OCI-LY3 (cell line): ENCODE data around the gene SFXN2.

Experiments
- H2AFZ ChIP-seq: fragments of 200-600, 300-600 bp; shearing (Covaris generic); 2 replicates; pipeline ENCODE4 v1.6.0; 2014; ENCODE audit warnings: antibody characterized with exemption, low read depth, low read length
- H3K27ac ChIP-seq: fragments of 200-600, 300-600 bp; sonication (generic); 2 replicates; pipeline ENCODE4 v1.5.1; 2014; ENCODE audit warnings: mild to moderate bottlenecking, low read length, moderate library complexity, mixed read lengths
- H3K27me3 ChIP-seq: fragments of 200-600, 300-600 bp; sonication (generic); 2 replicates; pipeline ENCODE4 v1.6.1; 2014; ENCODE audit warnings: low read depth, low read length, mixed read lengths
- H3K36me3 ChIP-seq: fragments of 200-600, 300-600 bp; sonication (generic); replicated peaks from 2 replicates; pipeline ENCODE3; 2014; ENCODE audit warnings: low read depth, low read length, mixed read lengths
- H3K4me1 ChIP-seq: fragments of 300-600, 200-600 bp; sonication (generic); 2 replicates; pipeline ENCODE4 v1.6.1; 2014; ENCODE audit warnings: low read length, mixed read lengths
- H3K4me2 ChIP-seq: fragments of 200-600, 300-600 bp; sonication (generic); 2 replicates; pipeline ENCODE4 v1.6.1; 2014; ENCODE audit warnings: low read length, mixed read lengths
- H3K4me3 ChIP-seq: fragments of 300-600, 200-600 bp; sonication (generic); 2 replicates; pipeline ENCODE4 v1.5.1; 2014; ENCODE audit warnings: antibody characterized with exemption, mild to moderate bottlenecking, low read length, moderate library complexity
- H3K79me2 ChIP-seq: fragments of 300-600, 200-600 bp; shearing (Covaris generic); 2 replicates; pipeline ENCODE4 v1.6.1; 2014; ENCODE audit warnings: mild to moderate bottlenecking, low read length, mixed read lengths
- H3K9ac ChIP-seq: fragments of 300-600, 200-600 bp; shearing (Covaris generic); 2 replicates; pipeline ENCODE4 v1.6.0; 2014; ENCODE audit warnings: mild to moderate bottlenecking, low read length, moderate library complexity
- H3K9me3 ChIP-seq: fragments of 200-600, 300-600 bp; shearing (Covaris generic); 2 replicates; pipeline ENCODE4 v1.6.1; 2014; ENCODE audit warnings: low read length, mixed read lengths; ENCODE audit not compliant: insufficient read depth
- H4K20me1 ChIP-seq: fragments of 200-600, 300-600 bp; sonication (generic); 2 replicates; pipeline ENCODE4 v1.6.1; 2016; ENCODE audit warnings: low read length, mixed read lengths; ENCODE audit not compliant: insufficient read depth
- CTCF ChIP-seq: fragments of 200-600, 300-600 bp; sonication (generic); IDR thresholded peaks from 2 replicates; pipeline ENCODE4 v1.5.1; 2014; ENCODE audit warnings: antibody characterized with exemption, low read length, low read depth
- EZH2phosphoT487 ChIP-seq: fragments of 200-600 bp; shearing (Covaris generic); IDR thresholded peaks from 2 replicates; pipeline ENCODE4 v1.6.1; 2018; ENCODE audit warnings: antibody characterized with exemption, mixed run types, low read depth

Gene SFXN2

GRCh38 chr10:102696736-102697135 lies 17.7 kb upstream of the SFXN2 start:
- H3K27me3 ChIP-seq = no peaks in the 10 kb centered on the region
- no peaks in the 10 kb centered on the region for H3K9me3 ChIP-seq
- peaks cover 13% of the 10 kb centered on the region for H3K4me1 ChIP-seq
- no peak for TF ChIP-seq CTCF
- no peak for TF ChIP-seq EZH2phosphoT487
- H2AFZ ChIP-seq = no peak overlapping the region
- no peak overlapping the region for H3K4me3 ChIP-seq
- H4K20me1 ChIP-seq = peaks cover 8% of the 10 kb centered on the region
- peaks cover 19% of the 10 kb centered on the region for H3K36me3 ChIP-seq
- no peak overlapping the region for H3K4me2 ChIP-seq
- H3K27ac ChIP-seq = no peak overlapping the region
- no peak overlapping the region for H3K9ac ChIP-seq
- H3K79me2 ChIP-seq = no peaks in the 10 kb centered on the region

GRCh38 chr10:102698894-102699293 lies 15.5 kb upstream of the SFXN2 start:
- Histone ChIP-seq H3K79me2 (no peaks in the 10 kb centered on the region), H3K9me3 (no peaks in the 10 kb centered on the region), H3K27me3 (no peaks in the 10 kb centered on the region), H4K20me1 (peaks cover 8% of the 10 kb centered on the region), H3K27ac (no peak overlapping the region), H2AFZ (no peak overlapping the region), H3K4me1 (peaks cover 14% of the 10 kb centered on the region), H3K4me2 (no peak overlapping the region), H3K9ac (no peak overlapping the region), H3K4me3 (no peak overlapping the region), H3K36me3 (peaks cover 17% of the 10 kb centered on the region)
- TF ChIP-seq EZH2phosphoT487 (no peak), CTCF (no peak)

GRCh38 chr10:102701272-102701671 lies 13.2 kb upstream of the SFXN2 start:
- H3K27ac ChIP-seq = peak overlapping the region; percentile 21; the same call in 1 of the 2 replicates
- H3K79me2 ChIP-seq = peaks cover 5% of the 10 kb centered on the region; the same call in 1 of the 2 replicates
- peaks cover 26% of the 10 kb centered on the region for H3K4me1 ChIP-seq
- no peak overlapping the region for H2AFZ ChIP-seq
- peaks cover 21% of the 10 kb centered on the region for H3K36me3 ChIP-seq
- peaks cover 17% of the 10 kb centered on the region for H4K20me1 ChIP-seq
- H3K9me3 ChIP-seq = no peaks in the 10 kb centered on the region
- H3K9ac ChIP-seq = no peak overlapping the region
- no peak overlapping the region for H3K4me3 ChIP-seq
- H3K27me3 ChIP-seq = no peaks in the 10 kb centered on the region
- H3K4me2 ChIP-seq = peak overlapping the region; percentile 67
- TF ChIP-seq CTCF = no peak
- TF ChIP-seq EZH2phosphoT487 = no peak

- Histone ChIP-seq H3K4me1 (peaks cover 26% of the 10 kb centered on the region), H3K4me2 (peak overlapping the region; percentile 67), H3K79me2 (peaks cover 5% of the 10 kb centered on the region; the same call in 1 of the 2 replicates), H2AFZ (no peak overlapping the region), H3K36me3 (peaks cover 19% of the 10 kb centered on the region), H3K9ac (no peak overlapping the region), H4K20me1 (peaks cover 17% of the 10 kb centered on the region), H3K27ac (no peak overlapping the region; the same call in 1 of the 2 replicates), H3K4me3 (no peak overlapping the region), H3K27me3 (no peaks in the 10 kb centered on the region), H3K9me3 (no peaks in the 10 kb centered on the region)
- TF ChIP-seq CTCF (no peak), EZH2phosphoT487 (no peak)
Measured at GRCh38 chr10:102701796-102702195, 12.6 kb upstream of the SFXN2 start.
